K562 (cell line): Measurements from ENCODE around the gene COL1A1. TPM values are rescaled to one million over a fixed set of nuclear protein-coding genes. Genes with fewer than 3 reads are reported as not detected.

Source experiments
- ATAC-seq: fragments of 200-7000 bp; cut with Tn5 transposase; 3 replicates; pipeline ENCODE4 v1.9.1; 2020; ENCODE audit warnings: moderate library complexity
- BruUV-seq: library from RNA; stranded (reverse); fragments of 400-500 nt; replicated peaks from 2 replicates; lab custom pipeline; 2021; lab: Mats Ljungman, UMichigan
- CTCF ChIA-PET: fragments of 300-600 bp; formaldehyde crosslinking; extraction: SDS; loops from one replicate; lab custom pipeline; 2021; ENCODE audit warnings: low intra/inter-chr PET ratio; lab: Yijun Ruan, JAX
- POLR2A ChIA-PET: fragments of 300-600, 350-650 bp; sonication (Branson Sonifier 250); formaldehyde crosslinking; extraction: SDS; loops from one replicate; lab custom pipeline; 2021; ENCODE audit warnings: antibody characterized with exemption, inconsistent platforms; lab: Yijun Ruan, JAX
- DNase-seq, 4 experiments: peaks; one replicate each; pipeline versions ENCODE4 v3.0.0 to v3.0.0-alpha.2; 2011 to 2018; ENCODE audit warnings: low spot score in 3 of 4, mixed read lengths in 3 of 4; ENCODE audit errors: extremely low read depth in 1 of 4
- FAIRE-seq: peaks from 2 replicates; lab custom pipeline; 2011; peaks lifted over from hg19 to GRCh38; lab: Jason Lieb, UNC
- H2AFZ ChIP-seq: 2 replicates; pipeline ENCODE4 v1.6.0; 2011; ENCODE audit warnings: low read depth, low read length, control low read depth, inconsistent platforms
- H3K27ac ChIP-seq: fragments of 200-600 bp; 3 replicates; pipeline ENCODE4 v1.8.0; 2011; ENCODE audit warnings: low read depth, mild to moderate bottlenecking, control low read depth, inconsistent platforms, low read length, moderate library complexity, mixed read lengths; ENCODE audit errors: extremely low read depth
- H3K27me3 ChIP-seq, 2 experiments: fragments of 300-600 bp in 1 of 2; 2 replicates in 1 of 2; 3 replicates in 1 of 2; pipeline versions ENCODE4 v1.6.0 to v1.8.0; 2011; ENCODE audit warnings: inconsistent platforms in 2 of 2, low read length in 2 of 2, mild to moderate bottlenecking in 1 of 2, mixed read lengths in 1 of 2, moderate library complexity in 1 of 2; ENCODE audit not compliant: control insufficient read depth in 2 of 2, insufficient read depth in 2 of 2
- H3K36me3 ChIP-seq: fragments of 300-600 bp; 3 replicates; pipeline ENCODE4 v1.8.0; 2011; ENCODE audit warnings: mild to moderate bottlenecking, low read length, inconsistent platforms; ENCODE audit not compliant: control insufficient read depth, insufficient read depth
- H3K4me1 ChIP-seq, 2 experiments: fragments of 200-600 bp in 1 of 2; replicated peaks in 1 of 2; 2 replicates in 1 of 2; 3 replicates in 1 of 2; pipeline versions ENCODE4 v1.5.1 to v1.8.0; 2011; ENCODE audit warnings: inconsistent platforms in 2 of 2, low read length in 2 of 2, mild to moderate bottlenecking in 1 of 2, mixed read lengths in 1 of 2, moderate library complexity in 1 of 2; ENCODE audit not compliant: control insufficient read depth in 2 of 2, insufficient read depth in 2 of 2
- H3K4me2 ChIP-seq: 2 replicates; pipeline ENCODE4 v1.6.1; 2011; ENCODE audit warnings: low read length, control low read depth, inconsistent platforms, mixed read lengths; ENCODE audit not compliant: insufficient read depth
- H3K4me3 ChIP-seq: fragments of 200-600 bp; sonication (generic), shearing (Covaris generic); 2 replicates; pipeline ENCODE4 v1.5.1; 2016; ENCODE audit warnings: control low read depth, inconsistent platforms
- H3K79me2 ChIP-seq: fragments of 200-600 bp; 3 replicates; pipeline ENCODE4 v1.8.0; 2011; ENCODE audit warnings: low read length, inconsistent platforms; ENCODE audit not compliant: control insufficient read depth, insufficient read depth
- H3K9ac ChIP-seq, 2 experiments: 2 replicates each; pipeline versions ENCODE4 v1.6.0 to v1.6.1; 2011; ENCODE audit warnings: low read depth in 2 of 2, low read length in 2 of 2, control low read depth in 1 of 2, inconsistent platforms in 1 of 2, mild to moderate bottlenecking in 1 of 2, mixed read lengths in 1 of 2; ENCODE audit not compliant: insufficient read depth in 1 of 2
- H3K9me1 ChIP-seq: one replicate; pipeline ENCODE4 v1.6.0; 2011; ENCODE audit warnings: inconsistent platforms, mild to moderate bottlenecking, low read length, moderate library complexity; ENCODE audit not compliant: control insufficient read depth, insufficient read depth
- H3K9me3 ChIP-seq: replicated peaks from 2 replicates; pipeline ENCODE4 v1.5.1; 2011; ENCODE audit warnings: low read depth, low read length, inconsistent platforms; ENCODE audit not compliant: control insufficient read depth, insufficient read depth
- H4K20me1 ChIP-seq: replicated peaks from 2 replicates; pipeline ENCODE4 v1.6.1; 2011; ENCODE audit warnings: low read length, inconsistent platforms, mixed read lengths; ENCODE audit not compliant: control insufficient read depth, insufficient read depth
- CXXC5 ChIP-seq: fragments of 250-450 bp; sonication (Bioruptor Pico); IDR thresholded peaks from 2 replicates; pipeline ENCODE4 v1.8.0; 2022; ENCODE audit warnings: inconsistent platforms, mild to moderate bottlenecking, moderate library complexity
- HINFP ChIP-seq: fragments of 450-650 bp; conservative IDR thresholded peaks from 2 replicates; pipeline ENCODE4 v1.6.1; 2016; ENCODE audit warnings: missing genetic modification characterization, low read depth, mild to moderate bottlenecking, control low read depth, missing compliant biosample characterization
- KAT7 ChIP-seq: sonication (generic); formaldehyde crosslinking; IDR thresholded peaks from 2 replicates; pipeline ENCODE4 v1.8.0; 2022; ENCODE audit warnings: missing genetic modification reagents, mild to moderate bottlenecking, borderline replicate concordance
- RBFOX2 ChIP-seq: fragments of 200-400 bp; formaldehyde crosslinking; IDR thresholded peaks from 2 replicates; pipeline ENCODE4 v1.6.1; 2017; ENCODE audit warnings: low read depth, mild to moderate bottlenecking, low read length, moderate library complexity
- ZBTB7A ChIP-seq: IDR thresholded peaks from 2 replicates; pipeline ENCODE4 v1.6.1; 2011; ENCODE audit warnings: low read depth, mild to moderate bottlenecking, low read length, moderate library complexity, borderline replicate concordance; ENCODE audit not compliant: control insufficient read depth
- WGBS: fragments of 100-300 bp; shearing (Covaris generic); methylation state at CpG from one replicate; pipeline ENCODE4 v1.1.6; 2016; ENCODE audit warnings: low coverage, mixed read lengths; ENCODE audit not compliant: insufficient coverage; ENCODE audit errors: missing lambda C conversion rate; 5-methylcytosine and 5-hydroxymethylcytosine counted together
- in situ Hi-C: fragments of 300-500 bp; cut with MboI; formaldehyde crosslinking; loops from 4 replicates; pipeline ENCODE4 v1.15.0; 2018; ENCODE audit warnings: inconsistent platforms, mixed read lengths
- intact Hi-C: fragments of 100-400 bp; cut with micrococcal nuclease; formaldehyde crosslinking; loops from 2 replicates; pipeline ENCODE4 v1.14.2; 2022
- polyA plus RNA-seq, 8 experiments: library from polyadenylated mRNA; depleted of rRNA in 4 of 8; stranded (reverse) in 5 of 8; unstranded in 3 of 8; fragments of >200 nt; fragmentation: Nextera tagmentation in 2 of 8; fragmentation: Illumina TruSeq in 1 of 8; extraction: Ambion mirVana in 2 of 8; extraction: Trizol in 1 of 8; gene quantifications; 2 replicates each; pipeline versions ENCODE4 v1.2.1 to v1.2.3, GENCODE V29; 2011 to 2014; ENCODE audit warnings: inconsistent platforms in 1 of 8, missing spikeins in 1 of 8
- total RNA-seq, 7 experiments: library from RNA; depleted of rRNA in 6 of 7; stranded (reverse); fragments of >200 nt in 6 of 7; fragmentation: Illumina TruSeq in 2 of 7; extraction: Trizol in 2 of 7; gene quantifications; 2 replicates each; pipeline versions ENCODE4 v1.2.1 to v1.2.3, GENCODE V29; 2011 to 2021; ENCODE audit warnings: low replicate concordance in 1 of 7

COL1A1 gene
- total and polyA plus RNA-seq, 9 of the 15 experiments (the other 6 are each of a cell fraction or from before 2014, with no cell fraction given) = 0.04 to 3.4 (median 0.18) TPM

- WGBS = 9% methylated on average over 5 of the region's 5 CpGs
- in situ Hi-C loops (no loop called here), intact Hi-C loops (no loop called here)
- Histone ChIP-seq H4K20me1 (peaks cover 14% of the 10 kb centered on the region), H2AFZ (no peak overlapping the region), H3K36me3 (peaks cover 53% of the 10 kb centered on the region), H3K4me3 (peak overlapping the region; percentile 67), H3K4me2 (peak overlapping the region; percentile 80), H3K9ac (peak overlapping the region; percentile 67 to 97; a peak in 3 of 4 replicates), H3K9me1 (peaks cover 16% of the 10 kb centered on the region), H3K27me3 (no peaks in the 10 kb centered on the region), H3K9me3 (no peaks in the 10 kb centered on the region), H3K27ac (peak overlapping the region; percentile 83; the same call in 1 of the 3 replicates), H3K79me2 (peaks cover 86% of the 10 kb centered on the region), H3K4me1 (peaks cover 28 to 82% of the 10 kb centered on the region in 2 experiments)
- TF ChIP-seq RBFOX2 (peak; percentile 16; the same call in 1 of the 2 replicates), CXXC5 (CRISPR knock-in tag) (no peak), KAT7 (CRISPR knock-in tag) (0 out of 2 replicates have a peak, but pooled peaks have one; percentile 17)
- POLR2A ChIA-PET = interaction anchor here (0.9 kb wide), 1 partner anchor 135 kb away, joined by 3 read pairs; no protein-coding TSS in a partner anchor
- DNase-seq = no peak
- no peak for FAIRE-seq
- ATAC-seq = no peak
- no TSS peak for BruUV-seq
- CTCF ChIA-PET = no interaction called here
Measured at GRCh38 chr17:50147841-50148225, 53.6 kb downstream of the COL1A1 start.

GRCh38 chr17:50146927-50147665, 54.3 kb downstream of the COL1A1 start:
- 46% methylated on average over 15 of the region's 15 CpGs for WGBS
- peaks cover 14% of the 10 kb centered on the region for H4K20me1 ChIP-seq
- ChIA-PET POLR2A (interaction anchor here (0.5 to 2.0 kb wide), 3 partner anchors 14 to 361 kb away, joined by 3 to 6 read pairs (median 3); no protein-coding TSS in a partner anchor), CTCF (no interaction called here)
- FAIRE-seq (peak; percentile 29), ATAC-seq (no peak), DNase-seq (no peak)
- peak overlapping the region; percentile 80 for H3K4me2 ChIP-seq
- H3K27ac ChIP-seq = peak overlapping the region; percentile 32; the same call in 1 of the 3 replicates
- H2AFZ ChIP-seq = no peak overlapping the region
- H3K4me1 ChIP-seq = peaks cover 20 to 75% of the 10 kb centered on the region in 2 experiments; a peak in 4 of 5 replicates
- no peaks in the 10 kb centered on the region for H3K27me3 ChIP-seq
- peak overlapping the region; percentile 67 for H3K4me3 ChIP-seq
- in situ Hi-C loops (no loop called here), intact Hi-C loops (no loop called here)
- peaks cover 14% of the 10 kb centered on the region for H3K9me1 ChIP-seq
- no peaks in the 10 kb centered on the region for H3K9me3 ChIP-seq
- peak overlapping the region; percentile 67 to 97; a peak in 3 of 4 replicates for H3K9ac ChIP-seq
- TF ChIP-seq HINFP (tag) = peak; percentile 63; the same call in 1 of the 2 replicates
- no peak for TF ChIP-seq ZBTB7A
- peaks cover 89% of the 10 kb centered on the region for H3K79me2 ChIP-seq
- BruUV-seq = no TSS peak
- peaks cover 60% of the 10 kb centered on the region for H3K36me3 ChIP-seq
